GM12878 (cell line): ENCODE measurements around the gene DYNLT4.

ENCODE experiments used
- CHD2 ChIP-seq: IDR thresholded peaks from 2 replicates; pipeline ENCODE4 v1.6.1; 2011; ENCODE audit warnings: low read depth, low read length, improper control_type of control experiment, borderline replicate concordance
- CTCF ChIP-seq, 3 experiments: IDR thresholded peaks in 2 of 3; conservative IDR thresholded peaks in 1 of 3; 2 replicates each; pipeline ENCODE4 v1.5.1; 2011; ENCODE audit warnings: low read depth in 3 of 3, low read length in 3 of 3, mild to moderate bottlenecking in 3 of 3, control low read depth in 2 of 3, moderate library complexity in 2 of 3, inconsistent platforms in 1 of 3, mixed read lengths in 1 of 3; ENCODE audit not compliant: control insufficient read depth in 2 of 3, insufficient read depth in 1 of 3; ENCODE audit errors: extremely low read depth in 1 of 3
- ELK1 ChIP-seq: IDR thresholded peaks from 2 replicates; pipeline ENCODE4 v1.6.1; 2012; ENCODE audit warnings: low read depth, low read length, improper control_type of control experiment
- FOXM1 ChIP-seq: IDR thresholded peaks from 2 replicates; pipeline ENCODE4 v1.6.1; 2012; ENCODE audit warnings: low read depth, mild to moderate bottlenecking, inconsistent platforms, low read length, moderate library complexity
- MAX ChIP-seq: IDR thresholded peaks from 2 replicates; pipeline ENCODE4 v1.6.1; 2012; ENCODE audit warnings: low read depth, low read length, improper control_type of control experiment
- MLLT1 ChIP-seq: fragments of 450-650 bp; IDR thresholded peaks from 2 replicates; pipeline ENCODE4 v1.6.1; 2016; ENCODE audit warnings: mild to moderate bottlenecking
- POLR2AphosphoS5 ChIP-seq: IDR thresholded peaks from 2 replicates; pipeline ENCODE4 v1.6.1; 2011; ENCODE audit warnings: mild to moderate bottlenecking, low read length, inconsistent platforms
- SREBF2 ChIP-seq: IDR thresholded peaks from 2 replicates; pipeline ENCODE4 v1.6.1; 2012; ENCODE audit warnings: mild to moderate bottlenecking, low read length
- TCF12 ChIP-seq: IDR thresholded peaks from 2 replicates; pipeline ENCODE4 v1.6.1; 2011; ENCODE audit warnings: low read depth, mild to moderate bottlenecking, low read length
- USF2 ChIP-seq: IDR thresholded peaks from 2 replicates; pipeline ENCODE4 v1.6.1; 2011; ENCODE audit warnings: low read depth, low read length, improper control_type of control experiment, borderline replicate concordance
- YY1 ChIP-seq: IDR thresholded peaks from 2 replicates; pipeline ENCODE4 v1.6.1; 2011; ENCODE audit warnings: low read depth, mild to moderate bottlenecking, low read length

GRCh38 chr1:44785029-44785380, 22.1 kb downstream of the DYNLT4 start:
- TF ChIP-seq CTCF (IDR thresholded peaks at IDR 0.05 in 2 of 3, conservative IDR thresholded peaks at IDR 0.05 in 1 of 3; ENCODE audit: control insufficient read depth in 2 of 3, extremely low read depth in 1 of 3, insufficient read depth in 1 of 3, low read depth in 3 of 3, low read length in 3 of 3): no peak
- no peak for TF ChIP-seq TCF12
- no peak for TF ChIP-seq MLLT1
- TF ChIP-seq USF2: no peak
- no peak for TF ChIP-seq MAX
- no peak for TF ChIP-seq CHD2
- no peak for TF ChIP-seq SREBF2
- TF ChIP-seq FOXM1: no peak
- TF ChIP-seq ELK1: no peak
- no peak for TF ChIP-seq POLR2AphosphoS5
- TF ChIP-seq YY1: no peak
